ENCODE data around the gene DAP. TPM values are rescaled to one million over a fixed set of nuclear protein-coding genes. Genes with fewer than 3 reads are reported as not detected.

DAP gene
- total RNA-seq, 1 donor from 2014 or later: 102 TPM

- peaks cover under 1% of the 10 kb centered on the region for H3K36me3 Mint-ChIP-seq
- no peak for TF ChIP-seq CTCF (conservative IDR thresholded peaks at IDR 0.05)
- DNase-seq (ENCODE audit: extremely low spot score, unreplicated experiment): no peak
- H3K9me3 Mint-ChIP-seq: peaks cover 4% of the 10 kb centered on the region
- H3K27ac Mint-ChIP-seq: peak overlapping the region; percentile 93
- H3K4me3 Mint-ChIP-seq: peak overlapping the region; percentile 82
- H3K4me1 Mint-ChIP-seq (ENCODE audit: unreplicated experiment): peaks cover 33% of the 10 kb centered on the region
- H3K27me3 Mint-ChIP-seq: no peaks in the 10 kb centered on the region
Measured at GRCh38 chr5:10762776-10763500, 1.9 kb upstream of the DAP start.

GRCh38 chr5:10761933-10762775, 1.1 kb upstream of the DAP start:
- Mint-ChIP-seq H3K36me3 (peaks cover 5% of the 10 kb centered on the region), H3K4me3 (peak overlapping the region; percentile 82), H3K27ac (peak overlapping the region; percentile 93), H3K9me3 (peaks cover 4% of the 10 kb centered on the region), H3K27me3 (no peaks in the 10 kb centered on the region), H3K4me1 (ENCODE audit: unreplicated experiment) (peaks cover 41% of the 10 kb centered on the region)
- TF ChIP-seq CTCF (conservative IDR thresholded peaks at IDR 0.05): no peak
- no peak for DNase-seq (ENCODE audit: extremely low spot score, unreplicated experiment)

GRCh38 chr5:10760921-10761184, 181 bp downstream of the DAP start:
- peak overlapping the region; percentile 76 for H3K4me3 Mint-ChIP-seq
- peak overlapping the region; percentile 93 for H3K27ac Mint-ChIP-seq
- H3K36me3 Mint-ChIP-seq: peaks cover 5% of the 10 kb centered on the region
- no peak for DNase-seq (ENCODE audit: extremely low spot score, unreplicated experiment)
- peaks cover 4% of the 10 kb centered on the region for H3K9me3 Mint-ChIP-seq
- no peak for TF ChIP-seq CTCF (conservative IDR thresholded peaks at IDR 0.05)
- no peaks in the 10 kb centered on the region for H3K27me3 Mint-ChIP-seq
- peaks cover 51% of the 10 kb centered on the region for H3K4me1 Mint-ChIP-seq (ENCODE audit: unreplicated experiment)

- H3K4me1 Mint-ChIP-seq (ENCODE audit: unreplicated experiment): peaks cover 51% of the 10 kb centered on the region
- no peak for TF ChIP-seq CTCF (conservative IDR thresholded peaks at IDR 0.05)
- H3K4me3 Mint-ChIP-seq: peak overlapping the region; percentile 95
- H3K9me3 Mint-ChIP-seq: peaks cover 4% of the 10 kb centered on the region
- H3K27ac Mint-ChIP-seq: peak overlapping the region; percentile 93
- peak; percentile 77 for DNase-seq (ENCODE audit: extremely low spot score, unreplicated experiment)
- H3K36me3 Mint-ChIP-seq: peaks cover 5% of the 10 kb centered on the region
- H3K27me3 Mint-ChIP-seq: no peaks in the 10 kb centered on the region
Measured at GRCh38 chr5:10760096-10760920, 726 bp downstream of the DAP start.

GRCh38 chr5:10759111-10759510, 1.9 kb downstream of the DAP start:
- peak overlapping the region; percentile 75 for H3K4me3 Mint-ChIP-seq
- peaks cover 51% of the 10 kb centered on the region for H3K4me1 Mint-ChIP-seq (ENCODE audit: unreplicated experiment)
- no peak for DNase-seq (ENCODE audit: extremely low spot score, unreplicated experiment)
- peak overlapping the region; percentile 53 for H3K27ac Mint-ChIP-seq
- no peaks in the 10 kb centered on the region for H3K27me3 Mint-ChIP-seq
- H3K9me3 Mint-ChIP-seq: peaks cover 4% of the 10 kb centered on the region
- no peak for TF ChIP-seq CTCF (conservative IDR thresholded peaks at IDR 0.05)
- peaks cover 13% of the 10 kb centered on the region for H3K36me3 Mint-ChIP-seq

Data from type B pancreatic cell (in vitro differentiated cells).